NT2/D1 (cell line): Measurements from ENCODE around the gene NGB.

ENCODE experiments used
- SUZ12 ChIP-seq: IDR thresholded peaks from 2 replicates; pipeline ENCODE4 v1.6.1; 2011; ENCODE audit not compliant: insufficient read length, insufficient read depth; ENCODE audit errors: extremely low read depth
- YY1 ChIP-seq: IDR thresholded peaks from 2 replicates; pipeline ENCODE4 v1.6.1; 2011; ENCODE audit not compliant: insufficient read length, insufficient read depth
- ZNF274 ChIP-seq: IDR thresholded peaks from 2 replicates; pipeline ENCODE4 v1.6.1; 2011; ENCODE audit warnings: mild to moderate bottlenecking, low read depth, low read length

GRCh38 chr14:77275601-77276017 is 4.6 kb upstream of the NGB start:
- TF ChIP-seq ZNF274 (no peak), YY1 (no peak), SUZ12 (no peak)
